Fibroblast of lung (primary cell): ENCODE results near the gene ANKRD22. TPM values are rescaled to one million over a fixed set of nuclear protein-coding genes. Genes with fewer than 3 reads are reported as not detected.

ENCODE experiments used
- DNase-seq, 2 donors: peaks; one replicate each; pipeline versions ENCODE4 v3.0.0 to v3.0.0-alpha.2; 2010; ENCODE audit warnings: low read depth in 2 of 2
- H2AFZ ChIP-seq: 2 replicates; pipeline ENCODE4 v1.5.1; 2012; ENCODE audit warnings: low read length, control low read depth, inconsistent platforms
- H3K27ac ChIP-seq: 2 replicates; pipeline ENCODE4 v1.5.1; 2011; ENCODE audit warnings: low read length, control low read depth; ENCODE audit not compliant: insufficient read depth
- H3K27me3 ChIP-seq: 2 replicates; pipeline ENCODE4 v1.5.1; 2011; ENCODE audit warnings: mild to moderate bottlenecking, low read length; ENCODE audit not compliant: control insufficient read depth, insufficient read depth
- H3K36me3 ChIP-seq: 2 replicates; pipeline ENCODE4 v1.5.1; 2011; ENCODE audit warnings: low read length; ENCODE audit not compliant: control insufficient read depth, insufficient read depth
- H3K4me1 ChIP-seq: 2 replicates; pipeline ENCODE4 v1.5.1; 2011; ENCODE audit warnings: low read length; ENCODE audit not compliant: control insufficient read depth, insufficient read depth; ENCODE audit errors: extremely low read depth
- H3K4me2 ChIP-seq: 2 replicates; pipeline ENCODE4 v1.5.1; 2011; ENCODE audit warnings: low read length, control low read depth; ENCODE audit not compliant: insufficient read depth; ENCODE audit errors: extremely low read depth
- H3K4me3 ChIP-seq, 4 experiments: fragments of 200-600 bp in 1 of 4; sonication (generic) in 1 of 4; replicated peaks in 1 of 4; 2 replicates each; pipeline ENCODE4 v1.5.1; 2011 to 2016; ENCODE audit warnings: low read length in 4 of 4, low read depth in 3 of 4, mild to moderate bottlenecking in 3 of 4, control low read depth in 2 of 4, inconsistent platforms in 1 of 4, mixed read lengths in 1 of 4; ENCODE audit not compliant: insufficient read depth in 1 of 4; ENCODE audit errors: control extremely low read depth in 1 of 4
- H3K79me2 ChIP-seq: 2 replicates; pipeline ENCODE4 v1.5.1; 2012; ENCODE audit warnings: mild to moderate bottlenecking, low read length, inconsistent platforms; ENCODE audit not compliant: control insufficient read depth, insufficient read depth
- H3K9ac ChIP-seq: 2 replicates; pipeline ENCODE4 v1.5.1; 2011; ENCODE audit warnings: mild to moderate bottlenecking, low read length, control low read depth; ENCODE audit not compliant: insufficient read depth
- H3K9me3 ChIP-seq: 2 replicates; pipeline ENCODE4 v1.5.1; 2012; ENCODE audit warnings: low read depth, low read length; ENCODE audit not compliant: control insufficient read depth, insufficient read depth
- H4K20me1 ChIP-seq: 2 replicates; pipeline ENCODE4 v1.5.1; 2011; ENCODE audit warnings: low read length; ENCODE audit not compliant: control insufficient read depth, insufficient read depth; ENCODE audit errors: extremely low read depth
- EZH2 ChIP-seq: IDR thresholded peaks from 2 replicates; pipeline ENCODE4 v1.5.1; 2012; ENCODE audit warnings: low read length, control low read depth, mild to moderate bottlenecking; ENCODE audit errors: missing control alignments
- polyA plus RNA-seq, 2 donors: library from polyadenylated mRNA; depleted of rRNA in 1 of 2; stranded (reverse) in 1 of 2; unstranded in 1 of 2; fragments of >200 nt; gene quantifications; 2 replicates each; pipeline ENCODE4 v1.2.1, GENCODE V29; 2011 to 2012; ENCODE audit warnings: missing spikeins in 1 of 2
- total RNA-seq: library from RNA; depleted of rRNA; stranded (reverse); fragments of >200 nt; gene quantifications from 2 replicates; pipeline ENCODE4 v1.2.1, GENCODE V29; 2014
- TF ChIP-seq, protein P1 (sequence below), 2 donors: IDR thresholded peaks in 1 of 2; conservative IDR thresholded peaks in 1 of 2; 1 replicate in 1 of 2; 2 replicates in 1 of 2; pipeline ENCODE4 v1.5.1; 2011 to 2012; ENCODE audit warnings: low read length in 2 of 2, control low read depth in 1 of 2, inconsistent platforms in 1 of 2, low read depth in 1 of 2, mild to moderate bottlenecking in 1 of 2

The ANKRD22 gene
- total and polyA plus RNA-seq, 2 donors (not counting 1 experiment from before 2014, with no cell fraction given), result 0.17 TPM; not detected in 1

DNA sequence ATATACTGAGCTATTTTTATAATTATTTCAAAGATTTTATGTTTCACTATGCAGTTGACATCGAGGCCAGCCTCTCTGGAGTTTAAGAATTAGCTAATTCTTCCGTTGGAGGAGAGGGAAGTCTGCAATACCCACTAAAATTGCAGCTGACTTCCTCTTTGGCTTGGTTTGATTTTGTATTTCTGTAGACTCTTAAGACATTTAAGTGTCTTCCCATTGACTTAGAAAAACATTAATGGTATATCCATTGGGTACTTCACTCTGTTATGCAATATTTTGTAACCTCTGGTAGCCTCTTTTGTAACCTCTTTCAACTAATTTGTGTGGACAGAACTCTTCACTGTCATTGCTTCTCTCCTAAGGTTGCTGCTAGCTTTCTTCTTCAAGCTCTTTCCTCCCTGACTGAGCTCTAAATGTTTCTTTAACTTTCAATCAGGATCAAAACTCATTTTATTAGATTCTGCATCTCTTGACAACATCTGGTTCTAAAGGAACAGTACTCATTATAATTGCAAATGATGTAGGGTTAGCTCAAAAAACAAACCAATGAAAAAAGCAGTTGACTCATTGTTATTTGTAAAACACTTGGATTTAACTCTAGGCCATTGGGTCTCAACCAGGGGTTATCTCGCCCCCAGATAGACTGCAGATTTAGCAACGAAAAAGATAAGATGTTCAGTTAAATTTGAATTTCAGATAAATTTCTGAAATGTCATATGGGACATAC is 1.7 kb upstream of the ANKRD22 start:
- Histone ChIP-seq H3K4me1 (peaks cover 2% of the 10 kb centered on the region), H3K79me2 (no peaks in the 10 kb centered on the region), H3K36me3 (no peaks in the 10 kb centered on the region), H3K27ac (no peak overlapping the region), H4K20me1 (no peaks in the 10 kb centered on the region), H3K27me3 (no peaks in the 10 kb centered on the region), H3K9ac (no peak overlapping the region), H3K4me2 (no peak overlapping the region), H3K4me3 (no peak overlapping the region), H3K9me3 (no peaks in the 10 kb centered on the region), H2AFZ (no peak overlapping the region)
- TF ChIP-seq, protein P1, sequence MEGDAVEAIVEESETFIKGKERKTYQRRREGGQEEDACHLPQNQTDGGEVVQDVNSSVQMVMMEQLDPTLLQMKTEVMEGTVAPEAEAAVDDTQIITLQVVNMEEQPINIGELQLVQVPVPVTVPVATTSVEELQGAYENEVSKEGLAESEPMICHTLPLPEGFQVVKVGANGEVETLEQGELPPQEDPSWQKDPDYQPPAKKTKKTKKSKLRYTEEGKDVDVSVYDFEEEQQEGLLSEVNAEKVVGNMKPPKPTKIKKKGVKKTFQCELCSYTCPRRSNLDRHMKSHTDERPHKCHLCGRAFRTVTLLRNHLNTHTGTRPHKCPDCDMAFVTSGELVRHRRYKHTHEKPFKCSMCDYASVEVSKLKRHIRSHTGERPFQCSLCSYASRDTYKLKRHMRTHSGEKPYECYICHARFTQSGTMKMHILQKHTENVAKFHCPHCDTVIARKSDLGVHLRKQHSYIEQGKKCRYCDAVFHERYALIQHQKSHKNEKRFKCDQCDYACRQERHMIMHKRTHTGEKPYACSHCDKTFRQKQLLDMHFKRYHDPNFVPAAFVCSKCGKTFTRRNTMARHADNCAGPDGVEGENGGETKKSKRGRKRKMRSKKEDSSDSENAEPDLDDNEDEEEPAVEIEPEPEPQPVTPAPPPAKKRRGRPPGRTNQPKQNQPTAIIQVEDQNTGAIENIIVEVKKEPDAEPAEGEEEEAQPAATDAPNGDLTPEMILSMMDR (conservative IDR thresholded peaks at IDR 0.05 in 1 of 2, IDR thresholded peaks at IDR 0.05 in 1 of 2; ENCODE audit: low read depth in 1 of 2, low read length in 2 of 2), result no peak
- no peak for TF ChIP-seq EZH2
- no peak for DNase-seq

DNA sequence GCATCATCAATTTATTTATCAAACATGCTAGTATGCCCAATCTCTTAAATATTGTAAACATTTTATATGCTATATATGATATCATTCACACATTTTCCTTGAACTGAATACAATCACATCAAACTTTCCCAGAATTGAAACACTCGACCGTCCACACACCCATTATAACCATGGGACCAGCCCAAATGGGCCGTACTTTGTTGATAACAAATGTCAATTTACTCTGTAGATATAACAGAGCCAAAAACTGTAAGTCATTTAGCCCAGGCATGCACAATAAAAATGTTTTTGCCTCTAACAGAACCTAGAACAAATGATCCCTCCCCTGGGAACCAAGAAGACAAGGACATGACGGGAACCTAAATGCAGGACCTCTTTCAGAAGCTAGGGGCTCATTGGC is 683 bp upstream of the ANKRD22 start:
- Histone ChIP-seq H3K27ac (no peak overlapping the region), H3K79me2 (no peaks in the 10 kb centered on the region), H3K9me3 (no peaks in the 10 kb centered on the region), H3K36me3 (no peaks in the 10 kb centered on the region), H2AFZ (no peak overlapping the region), H3K4me3 (no peak overlapping the region), H4K20me1 (no peaks in the 10 kb centered on the region), H3K4me1 (peaks cover 2% of the 10 kb centered on the region), H3K4me2 (no peak overlapping the region), H3K27me3 (no peaks in the 10 kb centered on the region), H3K9ac (no peak overlapping the region)
- no peak for TF ChIP-seq EZH2
- no peak for DNase-seq

DNA sequence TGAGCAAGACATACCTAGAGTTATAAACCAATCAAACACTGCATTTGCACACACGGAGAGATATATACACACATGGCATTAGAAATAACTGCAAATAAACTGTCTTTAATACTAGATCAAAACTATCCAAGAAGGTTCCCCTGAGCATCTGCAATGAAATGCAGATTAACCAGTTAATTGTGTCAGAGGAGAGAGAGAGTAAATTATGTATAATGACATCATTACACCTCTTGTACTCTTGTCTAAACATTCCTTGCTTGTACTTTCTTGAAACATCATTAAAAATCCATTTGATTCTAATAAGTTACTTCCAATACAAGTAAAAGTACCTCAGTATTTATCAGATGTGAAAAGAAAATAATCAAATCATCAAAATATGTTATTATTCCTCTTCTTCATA is 932 bp downstream of the ANKRD22 start:
- H3K9me3 ChIP-seq, result no peaks in the 10 kb centered on the region
- no peaks in the 10 kb centered on the region for H3K79me2 ChIP-seq
- H3K4me2 ChIP-seq, result no peak overlapping the region
- H4K20me1 ChIP-seq, result no peaks in the 10 kb centered on the region
- H3K4me3 ChIP-seq, result no peak overlapping the region
- H2AFZ ChIP-seq, result no peak overlapping the region
- no peak for DNase-seq
- no peaks in the 10 kb centered on the region for H3K36me3 ChIP-seq
- H3K4me1 ChIP-seq, result peaks cover 2% of the 10 kb centered on the region
- H3K27me3 ChIP-seq, result no peaks in the 10 kb centered on the region
- H3K9ac ChIP-seq, result no peak overlapping the region
- H3K27ac ChIP-seq, result no peak overlapping the region
- TF ChIP-seq EZH2, result no peak
- TF ChIP-seq, protein P1 (conservative IDR thresholded peaks at IDR 0.05 in 1 of 2, IDR thresholded peaks at IDR 0.05 in 1 of 2; ENCODE audit: low read depth in 1 of 2, low read length in 2 of 2), result no peak
